ENCODE measurements around the gene IPO11. TPM values are rescaled to one million over a fixed set of nuclear protein-coding genes. Genes with fewer than 3 reads are reported as not detected.

IPO11 gene
- total and polyA plus RNA-seq, 4 donors = 4.7 to 20.6 (median 9.0) TPM

DNA sequence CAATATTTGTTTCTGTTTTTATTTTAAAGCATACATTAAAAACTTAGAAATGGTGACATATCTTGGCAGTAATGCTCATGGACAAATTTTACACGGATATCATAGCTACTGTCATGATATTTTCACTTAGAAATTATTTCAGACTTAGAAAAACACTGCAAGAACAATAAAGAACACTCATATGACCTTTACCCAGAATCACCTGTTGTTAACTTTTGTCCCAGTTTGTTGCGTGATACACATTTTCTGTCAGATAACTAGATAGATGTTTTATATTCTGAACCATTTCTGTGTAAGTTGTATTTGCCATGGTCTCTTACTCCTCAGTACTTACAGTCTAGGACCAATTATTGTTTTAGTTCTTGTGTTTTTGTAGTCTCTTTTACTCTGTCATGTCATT, 162.5 kb downstream of the IPO11 start:
- DNase-seq (ENCODE audit: low spot score) = no peak
- WGBS = 59% methylated on average over 2 of the region's 2 CpGs
- H3K4me3 ChIP-seq (ENCODE audit: low read depth in 1 of 3, low read length in 3 of 3) = no peak overlapping the region
- H3K27ac ChIP-seq (ENCODE audit: low read depth in 1 of 2, low read length in 2 of 2) = no peak overlapping the region
- H3K9me3 ChIP-seq (ENCODE audit: control insufficient read depth in 4 of 4, low read length in 3 of 4) = no peaks in the 10 kb centered on the region
- no peaks in the 10 kb centered on the region for H3K27me3 ChIP-seq (ENCODE audit: control insufficient read depth in 4 of 4, insufficient read depth in 4 of 4, low read length in 3 of 4)
- no peak overlapping the region for H3K9ac ChIP-seq (ENCODE audit: low read depth in 1 of 2, low read length in 2 of 2)
- H3K36me3 ChIP-seq (ENCODE audit: control insufficient read depth in 4 of 4, insufficient read depth in 3 of 4, low read depth in 1 of 4, low read length in 3 of 4) = peaks cover 0 to 4% (median 0%) of the 10 kb centered on the region in 4 donors
- no peaks in the 10 kb centered on the region for H3K4me1 ChIP-seq (ENCODE audit: control insufficient read depth in 4 of 4, insufficient read depth in 4 of 4, low read length in 3 of 4)
- TF ChIP-seq SP1 (IDR thresholded peaks at IDR 0.05) (no peak), RXRA (IDR thresholded peaks at IDR 0.05) (peak in 1 of 2 donors; percentile 21), FOXA1 (IDR thresholded peaks at IDR 0.05) (no peak)
- TF ChIP-seq, protein P1, sequence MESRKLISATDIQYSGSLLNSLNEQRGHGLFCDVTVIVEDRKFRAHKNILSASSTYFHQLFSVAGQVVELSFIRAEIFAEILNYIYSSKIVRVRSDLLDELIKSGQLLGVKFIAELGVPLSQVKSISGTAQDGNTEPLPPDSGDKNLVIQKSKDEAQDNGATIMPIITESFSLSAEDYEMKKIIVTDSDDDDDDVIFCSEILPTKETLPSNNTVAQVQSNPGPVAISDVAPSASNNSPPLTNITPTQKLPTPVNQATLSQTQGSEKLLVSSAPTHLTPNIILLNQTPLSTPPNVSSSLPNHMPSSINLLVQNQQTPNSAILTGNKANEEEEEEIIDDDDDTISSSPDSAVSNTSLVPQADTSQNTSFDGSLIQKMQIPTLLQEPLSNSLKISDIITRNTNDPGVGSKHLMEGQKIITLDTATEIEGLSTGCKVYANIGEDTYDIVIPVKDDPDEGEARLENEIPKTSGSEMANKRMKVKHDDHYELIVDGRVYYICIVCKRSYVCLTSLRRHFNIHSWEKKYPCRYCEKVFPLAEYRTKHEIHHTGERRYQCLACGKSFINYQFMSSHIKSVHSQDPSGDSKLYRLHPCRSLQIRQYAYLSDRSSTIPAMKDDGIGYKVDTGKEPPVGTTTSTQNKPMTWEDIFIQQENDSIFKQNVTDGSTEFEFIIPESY (IDR thresholded peaks at IDR 0.05) = no peak
- TF ChIP-seq, protein P2, sequence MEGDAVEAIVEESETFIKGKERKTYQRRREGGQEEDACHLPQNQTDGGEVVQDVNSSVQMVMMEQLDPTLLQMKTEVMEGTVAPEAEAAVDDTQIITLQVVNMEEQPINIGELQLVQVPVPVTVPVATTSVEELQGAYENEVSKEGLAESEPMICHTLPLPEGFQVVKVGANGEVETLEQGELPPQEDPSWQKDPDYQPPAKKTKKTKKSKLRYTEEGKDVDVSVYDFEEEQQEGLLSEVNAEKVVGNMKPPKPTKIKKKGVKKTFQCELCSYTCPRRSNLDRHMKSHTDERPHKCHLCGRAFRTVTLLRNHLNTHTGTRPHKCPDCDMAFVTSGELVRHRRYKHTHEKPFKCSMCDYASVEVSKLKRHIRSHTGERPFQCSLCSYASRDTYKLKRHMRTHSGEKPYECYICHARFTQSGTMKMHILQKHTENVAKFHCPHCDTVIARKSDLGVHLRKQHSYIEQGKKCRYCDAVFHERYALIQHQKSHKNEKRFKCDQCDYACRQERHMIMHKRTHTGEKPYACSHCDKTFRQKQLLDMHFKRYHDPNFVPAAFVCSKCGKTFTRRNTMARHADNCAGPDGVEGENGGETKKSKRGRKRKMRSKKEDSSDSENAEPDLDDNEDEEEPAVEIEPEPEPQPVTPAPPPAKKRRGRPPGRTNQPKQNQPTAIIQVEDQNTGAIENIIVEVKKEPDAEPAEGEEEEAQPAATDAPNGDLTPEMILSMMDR (IDR thresholded peaks at IDR 0.05; ENCODE audit: low read depth, low read length, missing input control) = no peak

DNA sequence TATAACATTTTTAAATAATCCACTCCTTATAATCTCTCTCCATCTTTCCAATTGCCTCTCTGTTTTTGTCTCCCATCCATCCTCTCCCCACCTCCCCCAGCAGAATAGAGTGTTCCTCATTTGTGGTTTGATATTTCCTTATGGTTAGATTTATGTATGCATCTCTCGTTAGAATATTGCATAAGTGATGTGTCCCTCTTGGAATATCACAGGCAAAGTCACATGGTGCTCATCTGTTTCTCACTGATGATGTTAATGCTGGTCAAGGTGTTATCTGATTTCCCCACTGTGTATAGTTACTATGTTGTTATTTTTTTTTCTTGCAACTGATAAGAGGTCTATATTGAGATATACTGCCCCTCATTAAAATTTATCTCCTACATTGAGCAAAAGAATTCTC, 162.9 kb downstream of the IPO11 start:
- TF ChIP-seq YY1 (IDR thresholded peaks at IDR 0.05) (no peak), HNF4G (IDR thresholded peaks at IDR 0.05) (no peak), RAD21 (IDR thresholded peaks at IDR 0.05) (no peak), RXRA (IDR thresholded peaks at IDR 0.05) (no peak), FOXA1 (IDR thresholded peaks at IDR 0.05) (no peak), NR2F2 (IDR thresholded peaks at IDR 0.05) (no peak), SP1 (IDR thresholded peaks at IDR 0.05) (no peak)
- TF ChIP-seq, protein P3, sequence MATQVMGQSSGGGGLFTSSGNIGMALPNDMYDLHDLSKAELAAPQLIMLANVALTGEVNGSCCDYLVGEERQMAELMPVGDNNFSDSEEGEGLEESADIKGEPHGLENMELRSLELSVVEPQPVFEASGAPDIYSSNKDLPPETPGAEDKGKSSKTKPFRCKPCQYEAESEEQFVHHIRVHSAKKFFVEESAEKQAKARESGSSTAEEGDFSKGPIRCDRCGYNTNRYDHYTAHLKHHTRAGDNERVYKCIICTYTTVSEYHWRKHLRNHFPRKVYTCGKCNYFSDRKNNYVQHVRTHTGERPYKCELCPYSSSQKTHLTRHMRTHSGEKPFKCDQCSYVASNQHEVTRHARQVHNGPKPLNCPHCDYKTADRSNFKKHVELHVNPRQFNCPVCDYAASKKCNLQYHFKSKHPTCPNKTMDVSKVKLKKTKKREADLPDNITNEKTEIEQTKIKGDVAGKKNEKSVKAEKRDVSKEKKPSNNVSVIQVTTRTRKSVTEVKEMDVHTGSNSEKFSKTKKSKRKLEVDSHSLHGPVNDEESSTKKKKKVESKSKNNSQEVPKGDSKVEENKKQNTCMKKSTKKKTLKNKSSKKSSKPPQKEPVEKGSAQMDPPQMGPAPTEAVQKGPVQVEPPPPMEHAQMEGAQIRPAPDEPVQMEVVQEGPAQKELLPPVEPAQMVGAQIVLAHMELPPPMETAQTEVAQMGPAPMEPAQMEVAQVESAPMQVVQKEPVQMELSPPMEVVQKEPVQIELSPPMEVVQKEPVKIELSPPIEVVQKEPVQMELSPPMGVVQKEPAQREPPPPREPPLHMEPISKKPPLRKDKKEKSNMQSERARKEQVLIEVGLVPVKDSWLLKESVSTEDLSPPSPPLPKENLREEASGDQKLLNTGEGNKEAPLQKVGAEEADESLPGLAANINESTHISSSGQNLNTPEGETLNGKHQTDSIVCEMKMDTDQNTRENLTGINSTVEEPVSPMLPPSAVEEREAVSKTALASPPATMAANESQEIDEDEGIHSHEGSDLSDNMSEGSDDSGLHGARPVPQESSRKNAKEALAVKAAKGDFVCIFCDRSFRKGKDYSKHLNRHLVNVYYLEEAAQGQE (IDR thresholded peaks at IDR 0.05) = no peak
- TF ChIP-seq, protein P4, sequence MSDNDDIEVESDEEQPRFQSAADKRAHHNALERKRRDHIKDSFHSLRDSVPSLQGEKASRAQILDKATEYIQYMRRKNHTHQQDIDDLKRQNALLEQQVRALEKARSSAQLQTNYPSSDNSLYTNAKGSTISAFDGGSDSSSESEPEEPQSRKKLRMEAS (IDR thresholded peaks at IDR 0.05) = no peak
- Histone ChIP-seq H3K4me3 (ENCODE audit: low read depth in 1 of 3, low read length in 3 of 3) (no peak overlapping the region), H3K9me3 (ENCODE audit: control insufficient read depth in 4 of 4, low read length in 3 of 4) (no peaks in the 10 kb centered on the region), H3K27ac (ENCODE audit: low read depth in 1 of 2, low read length in 2 of 2) (no peak overlapping the region), H3K4me1 (ENCODE audit: control insufficient read depth in 4 of 4, insufficient read depth in 4 of 4, low read length in 3 of 4) (no peaks in the 10 kb centered on the region), H3K27me3 (ENCODE audit: control insufficient read depth in 4 of 4, insufficient read depth in 4 of 4, low read length in 3 of 4) (no peaks in the 10 kb centered on the region), H3K36me3 (ENCODE audit: control insufficient read depth in 4 of 4, insufficient read depth in 3 of 4, low read depth in 1 of 4, low read length in 3 of 4) (peaks cover 0 to 4% (median 0%) of the 10 kb centered on the region in 4 donors), H3K9ac (ENCODE audit: low read depth in 1 of 2, low read length in 2 of 2) (no peak overlapping the region)
- 78% methylated on average over 1 of the region's 1 CpG for WGBS
- no peak for DNase-seq (ENCODE audit: low spot score)

Data from liver (tissue), 9 donors.